K562 (cell line): ENCODE data around the gene PTK7. TPM values are rescaled to one million over a fixed set of nuclear protein-coding genes. Genes with fewer than 3 reads are reported as not detected.
A peak's percentile ranks its signal among the peaks of the same experiment; 100 is the strongest.

Experiments
- ATAC-seq: fragments of 200-7000 bp; cut with Tn5 transposase; 3 replicates; pipeline ENCODE4 v1.9.1; 2020; ENCODE audit warnings: moderate library complexity
- BruUV-seq: library from RNA; stranded (reverse); fragments of 400-500 nt; replicated peaks from 2 replicates; lab custom pipeline; 2021; lab: Mats Ljungman, UMichigan
- CTCF ChIA-PET: fragments of 300-600 bp; formaldehyde crosslinking; extraction: SDS; loops from one replicate; lab custom pipeline; 2021; ENCODE audit warnings: low intra/inter-chr PET ratio; lab: Yijun Ruan, JAX
- POLR2A ChIA-PET: fragments of 300-600, 350-650 bp; sonication (Branson Sonifier 250); formaldehyde crosslinking; extraction: SDS; loops from one replicate; lab custom pipeline; 2021; ENCODE audit warnings: antibody characterized with exemption, inconsistent platforms; lab: Yijun Ruan, JAX
- DNase-seq, 4 experiments: peaks; one replicate each; pipeline versions ENCODE4 v3.0.0 to v3.0.0-alpha.2; 2011 to 2018; ENCODE audit warnings: low spot score in 3 of 4, mixed read lengths in 3 of 4; ENCODE audit errors: extremely low read depth in 1 of 4
- FAIRE-seq: peaks from 2 replicates; lab custom pipeline; 2011; peaks lifted over from hg19 to GRCh38; lab: Jason Lieb, UNC
- H2AFZ ChIP-seq: 2 replicates; pipeline ENCODE4 v1.6.0; 2011; ENCODE audit warnings: low read depth, low read length, control low read depth, inconsistent platforms
- H3K27ac ChIP-seq: fragments of 200-600 bp; 3 replicates; pipeline ENCODE4 v1.8.0; 2011; ENCODE audit warnings: low read depth, mild to moderate bottlenecking, control low read depth, inconsistent platforms, low read length, moderate library complexity, mixed read lengths; ENCODE audit errors: extremely low read depth
- H3K27me3 ChIP-seq, 2 experiments: fragments of 300-600 bp in 1 of 2; 2 replicates in 1 of 2; 3 replicates in 1 of 2; pipeline versions ENCODE4 v1.6.0 to v1.8.0; 2011; ENCODE audit warnings: inconsistent platforms in 2 of 2, low read length in 2 of 2, mild to moderate bottlenecking in 1 of 2, mixed read lengths in 1 of 2, moderate library complexity in 1 of 2; ENCODE audit not compliant: control insufficient read depth in 2 of 2, insufficient read depth in 2 of 2
- H3K36me3 ChIP-seq: fragments of 300-600 bp; 3 replicates; pipeline ENCODE4 v1.8.0; 2011; ENCODE audit warnings: mild to moderate bottlenecking, low read length, inconsistent platforms; ENCODE audit not compliant: control insufficient read depth, insufficient read depth
- H3K4me1 ChIP-seq, 2 experiments: fragments of 200-600 bp in 1 of 2; replicated peaks in 1 of 2; 2 replicates in 1 of 2; 3 replicates in 1 of 2; pipeline versions ENCODE4 v1.5.1 to v1.8.0; 2011; ENCODE audit warnings: inconsistent platforms in 2 of 2, low read length in 2 of 2, mild to moderate bottlenecking in 1 of 2, mixed read lengths in 1 of 2, moderate library complexity in 1 of 2; ENCODE audit not compliant: control insufficient read depth in 2 of 2, insufficient read depth in 2 of 2
- H3K4me2 ChIP-seq: 2 replicates; pipeline ENCODE4 v1.6.1; 2011; ENCODE audit warnings: low read length, control low read depth, inconsistent platforms, mixed read lengths; ENCODE audit not compliant: insufficient read depth
- H3K4me3 ChIP-seq: fragments of 200-600 bp; sonication (generic), shearing (Covaris generic); 2 replicates; pipeline ENCODE4 v1.5.1; 2016; ENCODE audit warnings: control low read depth, inconsistent platforms
- H3K79me2 ChIP-seq: fragments of 200-600 bp; 3 replicates; pipeline ENCODE4 v1.8.0; 2011; ENCODE audit warnings: low read length, inconsistent platforms; ENCODE audit not compliant: control insufficient read depth, insufficient read depth
- H3K9ac ChIP-seq, 2 experiments: 2 replicates each; pipeline versions ENCODE4 v1.6.0 to v1.6.1; 2011; ENCODE audit warnings: low read depth in 2 of 2, low read length in 2 of 2, control low read depth in 1 of 2, inconsistent platforms in 1 of 2, mild to moderate bottlenecking in 1 of 2, mixed read lengths in 1 of 2; ENCODE audit not compliant: insufficient read depth in 1 of 2
- H3K9me1 ChIP-seq: one replicate; pipeline ENCODE4 v1.6.0; 2011; ENCODE audit warnings: inconsistent platforms, mild to moderate bottlenecking, low read length, moderate library complexity; ENCODE audit not compliant: control insufficient read depth, insufficient read depth
- H3K9me3 ChIP-seq: replicated peaks from 2 replicates; pipeline ENCODE4 v1.5.1; 2011; ENCODE audit warnings: low read depth, low read length, inconsistent platforms; ENCODE audit not compliant: control insufficient read depth, insufficient read depth
- H4K20me1 ChIP-seq: replicated peaks from 2 replicates; pipeline ENCODE4 v1.6.1; 2011; ENCODE audit warnings: low read length, inconsistent platforms, mixed read lengths; ENCODE audit not compliant: control insufficient read depth, insufficient read depth
- CBX5 ChIP-seq: IDR thresholded peaks from 2 replicates; pipeline ENCODE4 v1.6.1; 2014; ENCODE audit warnings: low read depth, borderline replicate concordance
- CGGBP1 ChIP-seq: fragments of 250-450 bp; sonication (Bioruptor Pico); IDR thresholded peaks from 2 replicates; pipeline ENCODE4 v1.9.0; 2021; ENCODE audit warnings: mild to moderate bottlenecking
- MEIS2 ChIP-seq: fragments of 450-650 bp; IDR thresholded peaks from 2 replicates; pipeline ENCODE4 v1.6.1; 2014; ENCODE audit warnings: mild to moderate bottlenecking; ENCODE audit not compliant: partially characterized antibody
- PBX2 ChIP-seq, 2 experiments: IDR thresholded peaks in 1 of 2; conservative IDR thresholded peaks in 1 of 2; 2 replicates each; pipeline ENCODE4 v1.6.1; 2016; ENCODE audit warnings: low read depth in 2 of 2, mild to moderate bottlenecking in 1 of 2, missing compliant biosample characterization in 1 of 2, missing genetic modification characterization in 1 of 2, moderate library complexity in 1 of 2
- PHF20 ChIP-seq: fragments of 450-650 bp; IDR thresholded peaks from 2 replicates; pipeline ENCODE4 v1.6.1; 2018; ENCODE audit not compliant: partially characterized antibody
- ZBTB7A ChIP-seq: IDR thresholded peaks from 2 replicates; pipeline ENCODE4 v1.6.1; 2011; ENCODE audit warnings: low read depth, mild to moderate bottlenecking, low read length, moderate library complexity, borderline replicate concordance; ENCODE audit not compliant: control insufficient read depth
- ZFP91 ChIP-seq: sonication (generic); formaldehyde crosslinking; IDR thresholded peaks from 2 replicates; pipeline ENCODE4 v1.8.0; 2022; ENCODE audit warnings: mild to moderate bottlenecking, missing genetic modification reagents
- ZFX ChIP-seq: sonication (generic); formaldehyde crosslinking; IDR thresholded peaks from 2 replicates; pipeline ENCODE4 v1.8.0; 2022; ENCODE audit warnings: mild to moderate bottlenecking, missing genetic modification reagents, moderate library complexity
- ZNF583 ChIP-seq: fragments of 250-450 bp; sonication (Bioruptor Pico); IDR thresholded peaks from 2 replicates; pipeline ENCODE4 v1.4.0; 2020
- ZNF589 ChIP-seq: fragments of 200-800 bp; sonication (Bioruptor generic); IDR thresholded peaks from 2 replicates; pipeline ENCODE4 v1.6.1; 2016; ENCODE audit warnings: low read depth, missing genetic modification characterization, missing compliant biosample characterization
- ZNF592 ChIP-seq: fragments of 450-650 bp; IDR thresholded peaks from 2 replicates; pipeline ENCODE4 v1.6.1; 2017; ENCODE audit warnings: antibody characterized with exemption, mild to moderate bottlenecking
- WGBS: fragments of 100-300 bp; shearing (Covaris generic); methylation state at CpG from one replicate; pipeline ENCODE4 v1.1.6; 2016; ENCODE audit warnings: low coverage, mixed read lengths; ENCODE audit not compliant: insufficient coverage; ENCODE audit errors: missing lambda C conversion rate; 5-methylcytosine and 5-hydroxymethylcytosine counted together
- in situ Hi-C: fragments of 300-500 bp; cut with MboI; formaldehyde crosslinking; loops from 4 replicates; pipeline ENCODE4 v1.15.0; 2018; ENCODE audit warnings: inconsistent platforms, mixed read lengths
- intact Hi-C: fragments of 100-400 bp; cut with micrococcal nuclease; formaldehyde crosslinking; loops from 2 replicates; pipeline ENCODE4 v1.14.2; 2022
- polyA plus RNA-seq, 8 experiments: library from polyadenylated mRNA; depleted of rRNA in 4 of 8; stranded (reverse) in 5 of 8; unstranded in 3 of 8; fragments of >200 nt; fragmentation: Nextera tagmentation in 2 of 8; fragmentation: Illumina TruSeq in 1 of 8; extraction: Ambion mirVana in 2 of 8; extraction: Trizol in 1 of 8; gene quantifications; 2 replicates each; pipeline versions ENCODE4 v1.2.1 to v1.2.3, GENCODE V29; 2011 to 2014; ENCODE audit warnings: inconsistent platforms in 1 of 8, missing spikeins in 1 of 8
- total RNA-seq, 7 experiments: library from RNA; depleted of rRNA in 6 of 7; stranded (reverse); fragments of >200 nt in 6 of 7; fragmentation: Illumina TruSeq in 2 of 7; extraction: Trizol in 2 of 7; gene quantifications; 2 replicates each; pipeline versions ENCODE4 v1.2.1 to v1.2.3, GENCODE V29; 2011 to 2021; ENCODE audit warnings: low replicate concordance in 1 of 7

Gene PTK7
- total and polyA plus RNA-seq, 9 of the 15 experiments (the other 6 are each of a cell fraction or from before 2014, with no cell fraction given) = 0.20 to 6.8 (median 4.2) TPM

GRCh38 chr6:43096451-43097097 lies 20.5 kb downstream of the PTK7 start:
- no peak for FAIRE-seq
- CTCF ChIA-PET = interaction anchor here (1.0 kb wide), 1 partner anchor 10 kb away, joined by 3 read pairs; no protein-coding TSS in a partner anchor
- WGBS = 46% methylated on average over 8 of the region's 8 CpGs
- POLR2A ChIA-PET = interaction anchor here (0.6 to 2.5 kb wide), 14 partner anchors 8 to 1720 kb away, joined by 3 to 11 read pairs (median 3); partner anchors contain the start of genes KLHDC3 and TJAP1
- peak overlapping the region in 1 of 2 experiments; percentile 87; a peak in 2 of 4 replicates for H3K9ac ChIP-seq
- DNase-seq = peak in 2 of 4 experiments; percentile 42 to 43
- H3K27ac ChIP-seq = peak overlapping the region; percentile 4; the same call in 2 of the 3 replicates
- H3K4me1 ChIP-seq = peaks cover 22 to 27% of the 10 kb centered on the region in 2 experiments
- no peaks in the 10 kb centered on the region for H3K79me2 ChIP-seq
- H3K4me3 ChIP-seq = no peak overlapping the region
- peak overlapping the region; percentile 41 for H2AFZ ChIP-seq
- peak overlapping the region; percentile 0; the same call in 1 of the 2 replicates for H3K4me2 ChIP-seq
- no peaks in the 10 kb centered on the region for H3K9me3 ChIP-seq
- no peaks in the 10 kb centered on the region for H3K9me1 ChIP-seq
- no TSS peak for BruUV-seq
- in situ Hi-C loops (no loop called here), intact Hi-C loops (no loop called here)
- H4K20me1 ChIP-seq = no peaks in the 10 kb centered on the region
- H3K36me3 ChIP-seq = no peaks in the 10 kb centered on the region
- ATAC-seq = peak; percentile 58
- no peaks in the 10 kb centered on the region for H3K27me3 ChIP-seq
- TF ChIP-seq CBX5 (no peak), CGGBP1 (CRISPR knock-in tag) (no peak), ZFP91 (peak; percentile 71), ZFX (CRISPR knock-in tag) (0 out of 2 replicates have a peak, but pooled peaks have one; percentile 31), ZNF589 (CRISPR knock-in tag) (no peak), PBX2 (CRISPR knock-in tag; IDR thresholded peaks at IDR 0.05; ENCODE audit: low read depth) (no peak), PBX2 (tag; conservative IDR thresholded peaks at IDR 0.05; ENCODE audit: low read depth) (peak; percentile 48; the same call in 1 of the 2 replicates), PHF20 (peak; percentile 22), ZBTB7A (peak; percentile 40; the same call in 1 of the 2 replicates), MEIS2 (peak; percentile 48), ZNF592 (peak; percentile 17; the same call in 1 of the 2 replicates), ZNF583 (CRISPR knock-in tag) (no peak)
